SK-N-SH (cell line): Measurements from ENCODE around the gene ZNF182. TPM values are rescaled to one million over a fixed set of nuclear protein-coding genes. Genes with fewer than 3 reads are reported as not detected.
"Not testable (repeated sequence)": the region's sequence is repeated elsewhere in the genome, so short reads cannot be mapped to it uniquely, and the experiment has no call there.

Experiments used
- CTCF ChIA-PET: fragments of 300-600, 350-600 bp; formaldehyde crosslinking; extraction: SDS; loops from one replicate; lab custom pipeline; 2021; lab: Yijun Ruan, JAX
- POLR2A ChIA-PET: fragments of 350-600 bp; sonication (Branson Sonifier 250); formaldehyde crosslinking; extraction: SDS; loops from one replicate; lab custom pipeline; 2020; ENCODE audit warnings: antibody characterized with exemption, inconsistent platforms; lab: Yijun Ruan, JAX
- DNase-seq: peaks from one replicate; pipeline ENCODE4 v3.0.0; 2012
- H2AFZ ChIP-seq: fragments of 200-600 bp; sonication (generic); 2 replicates; pipeline ENCODE4 v1.8.1; 2016; ENCODE audit warnings: antibody characterized with exemption, mild to moderate bottlenecking, low read depth
- H3F3A ChIP-seq: fragments of 200-600 bp; sonication (generic); replicated peaks from 2 replicates; pipeline ENCODE3; 2016; ENCODE audit warnings: antibody characterized with exemption, mild to moderate bottlenecking; ENCODE audit not compliant: insufficient read depth
- H3K27ac ChIP-seq, 2 experiments: fragments of 200-500 bp in 1 of 2; fragments of 200-600 bp in 1 of 2; sonication (Bioruptor generic) in 1 of 2; sonication (generic), shearing (Covaris generic) in 1 of 2; 2 replicates each; pipeline versions ENCODE4 v1.5.1 to v1.6.1; 2014 to 2016; ENCODE audit warnings: low read depth in 2 of 2, inconsistent platforms in 1 of 2, low read length in 1 of 2, mild to moderate bottlenecking in 1 of 2, mixed read lengths in 1 of 2
- H3K27me3 ChIP-seq: fragments of 200-600 bp; sonication (generic), shearing (Covaris generic); 2 replicates; pipeline ENCODE4 v1.6.1; 2016; ENCODE audit warnings: mixed run types; ENCODE audit not compliant: insufficient read depth
- H3K36me3 ChIP-seq, 2 experiments: fragments of 200-500 bp in 1 of 2; fragments of 200-600 bp in 1 of 2; sonication (Bioruptor generic) in 1 of 2; sonication (generic) in 1 of 2; replicated peaks in 1 of 2; 2 replicates each; pipeline versions ENCODE3 to v1.5.1; 2014 to 2016; ENCODE audit warnings: low read length in 1 of 2, mild to moderate bottlenecking in 1 of 2; ENCODE audit not compliant: insufficient read depth in 2 of 2, control insufficient read depth in 1 of 2
- H3K4me1 ChIP-seq, 2 experiments: fragments of 200-500 bp in 1 of 2; fragments of 200-600 bp in 1 of 2; sonication (Bioruptor generic) in 1 of 2; sonication (generic), shearing (Covaris generic) in 1 of 2; 2 replicates each; pipeline versions ENCODE4 v1.5.1 to v1.6.1; 2014 to 2016; ENCODE audit warnings: low read depth in 1 of 2, low read length in 1 of 2, mixed run types in 1 of 2; ENCODE audit not compliant: insufficient read depth in 2 of 2, control insufficient read depth in 1 of 2
- H3K4me2 ChIP-seq: fragments of 200-600 bp; sonication (generic), shearing (Covaris generic); 2 replicates; pipeline ENCODE4 v1.6.1; 2017; ENCODE audit warnings: mixed run types
- H3K4me3 ChIP-seq, 2 experiments: fragments of 200-500 bp in 1 of 2; fragments of 200-600 bp in 1 of 2; sonication (Bioruptor generic) in 1 of 2; sonication (generic), shearing (Covaris generic) in 1 of 2; 2 replicates each; pipeline versions ENCODE4 v1.5.1 to v1.8.1; 2014 to 2016; ENCODE audit warnings: low read depth in 2 of 2, inconsistent platforms in 1 of 2, low read length in 1 of 2, mild to moderate bottlenecking in 1 of 2, mixed read lengths in 1 of 2, moderate library complexity in 1 of 2
- H3K79me2 ChIP-seq: fragments of 200-600 bp; sonication (generic); 2 replicates; pipeline ENCODE4 v1.8.1; 2017; ENCODE audit warnings: mild to moderate bottlenecking; ENCODE audit not compliant: insufficient read depth
- H3K9ac ChIP-seq: fragments of 200-600 bp; sonication (generic); 2 replicates; pipeline ENCODE4 v1.6.1; 2017; ENCODE audit warnings: mixed run types
- H3K9me2 ChIP-seq: fragments of 200-600 bp; sonication (generic); 2 replicates; pipeline ENCODE4 v1.6.1; 2017; ENCODE audit warnings: mixed run types
- H3K9me3 ChIP-seq: fragments of 200-600 bp; sonication (generic); 2 replicates; pipeline ENCODE4 v1.6.1; 2017; ENCODE audit warnings: mixed run types, mild to moderate bottlenecking, moderate library complexity
- H4K20me1 ChIP-seq: fragments of 200-600 bp; sonication (generic); 2 replicates; pipeline ENCODE4 v1.6.1; 2017; ENCODE audit warnings: mild to moderate bottlenecking, mixed run types; ENCODE audit not compliant: insufficient read depth
- FOXJ3 ChIP-seq: sonication (generic); formaldehyde crosslinking; IDR thresholded peaks from 2 replicates; pipeline ENCODE4 v1.5.1; 2020; ENCODE audit warnings: mild to moderate bottlenecking, missing genetic modification reagents
- PBX3 ChIP-seq: IDR thresholded peaks from 2 replicates; pipeline ENCODE4; 2012
- RAD21 ChIP-seq: IDR thresholded peaks from 2 replicates; pipeline ENCODE4 v1.6.1; 2012; ENCODE audit warnings: mild to moderate bottlenecking, low read length
- YY1 ChIP-seq: IDR thresholded peaks from 2 replicates; pipeline ENCODE4 v1.4.0; 2012; ENCODE audit warnings: low read depth, mild to moderate bottlenecking
- WGBS: methylation state at CpG from one replicate; pipeline ENCODE4 v1.1.6; 2017; ENCODE audit warnings: low lambda C conversion rate; 5-methylcytosine and 5-hydroxymethylcytosine counted together
- polyA plus RNA-seq, 3 experiments: library from polyadenylated mRNA; depleted of rRNA; stranded (reverse); fragments of >200 nt; gene quantifications; 2 replicates each; pipeline ENCODE4 v1.2.3, GENCODE V29; 2012
- TF ChIP-seq, protein P1 (sequence below): fragments of 150-350 bp; IDR thresholded peaks from 2 replicates; pipeline ENCODE4 v1.6.1; 2017; ENCODE audit warnings: antibody characterized with exemption, low read length, low read depth, borderline replicate concordance

The ZNF182 gene
- polyA plus RNA-seq, 1 of the 3 experiments (the other 2 are of a cell fraction), result 2.1 TPM

- TF ChIP-seq FOXJ3 (CRISPR knock-in tag) (no peak), PBX3 (no peak), YY1 (peak; percentile 99), RAD21 (no peak; the same call in 1 of the 2 replicates)
- TF ChIP-seq, protein P1, sequence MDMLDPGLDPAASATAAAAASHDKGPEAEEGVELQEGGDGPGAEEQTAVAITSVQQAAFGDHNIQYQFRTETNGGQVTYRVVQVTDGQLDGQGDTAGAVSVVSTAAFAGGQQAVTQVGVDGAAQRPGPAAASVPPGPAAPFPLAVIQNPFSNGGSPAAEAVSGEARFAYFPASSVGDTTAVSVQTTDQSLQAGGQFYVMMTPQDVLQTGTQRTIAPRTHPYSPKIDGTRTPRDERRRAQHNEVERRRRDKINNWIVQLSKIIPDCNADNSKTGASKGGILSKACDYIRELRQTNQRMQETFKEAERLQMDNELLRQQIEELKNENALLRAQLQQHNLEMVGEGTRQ, result no peak
Observed at GRCh38 chrX:48021026-48021900, 17.5 kb upstream of the ZNF182 start (continued).

GRCh38 chrX:48020472-48020871 is 16.7 kb upstream of the ZNF182 start:
- H3K9me3 ChIP-seq, H3K9me2 ChIP-seq, H3F3A ChIP-seq, H3K36me3 ChIP-seq, H3K79me2 ChIP-seq, DNase-seq, H4K20me1 ChIP-seq, H3K27me3 ChIP-seq, H3K4me1 ChIP-seq, POLR2A ChIA-PET, H3K9ac ChIP-seq: not testable (repeated sequence)
- Histone ChIP-seq H3K4me3 (peak overlapping the region; percentile 57 to 74; a peak in 1 of 4 replicates), H3K27ac (0 out of 4 replicates have a peak overlapping the region, but pooled peaks of 1 of the 2 experiments have one; percentile 77), H3K4me2 (peak overlapping the region; percentile 79), H2AFZ (peak overlapping the region; percentile 90)
- 63% methylated on average over 11 of the region's 11 CpGs for WGBS
- CTCF ChIA-PET, result interaction anchor here (0.9 to 1.0 kb wide), 2 partner anchors 9 to 497 kb away, joined by 3 to 4 read pairs; no protein-coding TSS in a partner anchor

DNA sequence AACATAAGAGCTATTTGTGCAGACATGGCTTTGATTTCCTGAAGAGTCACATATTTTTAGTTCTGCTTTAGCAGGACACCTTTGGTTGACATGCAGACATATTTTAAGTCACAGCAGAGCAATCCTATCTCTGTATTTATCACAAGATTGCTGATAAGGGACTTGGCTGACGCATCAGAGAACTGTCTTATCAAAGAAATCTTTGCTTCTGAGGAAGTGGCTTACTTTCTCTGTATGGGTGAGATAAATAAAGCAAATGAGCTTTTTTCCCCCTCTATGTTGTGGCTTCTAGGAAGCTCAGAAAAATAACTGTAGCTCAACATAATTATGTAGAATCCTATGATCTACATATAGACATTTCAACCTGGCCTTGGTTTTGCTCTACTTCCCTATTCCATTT is 16.1 kb upstream of the ZNF182 start:
- H3K27me3 ChIP-seq, H3K36me3 ChIP-seq, H3K4me1 ChIP-seq, H3K27ac ChIP-seq, H4K20me1 ChIP-seq, H3K9me3 ChIP-seq, CTCF ChIA-PET, H3K9ac ChIP-seq, H2AFZ ChIP-seq, POLR2A ChIA-PET, H3K4me3 ChIP-seq, DNase-seq, H3F3A ChIP-seq, H3K79me2 ChIP-seq, H3K9me2 ChIP-seq, H3K4me2 ChIP-seq: not testable (repeated sequence)
- no CpG with 5 or more reads among the region's 1 CpG for whole genome bisulfite sequencing

DNA sequence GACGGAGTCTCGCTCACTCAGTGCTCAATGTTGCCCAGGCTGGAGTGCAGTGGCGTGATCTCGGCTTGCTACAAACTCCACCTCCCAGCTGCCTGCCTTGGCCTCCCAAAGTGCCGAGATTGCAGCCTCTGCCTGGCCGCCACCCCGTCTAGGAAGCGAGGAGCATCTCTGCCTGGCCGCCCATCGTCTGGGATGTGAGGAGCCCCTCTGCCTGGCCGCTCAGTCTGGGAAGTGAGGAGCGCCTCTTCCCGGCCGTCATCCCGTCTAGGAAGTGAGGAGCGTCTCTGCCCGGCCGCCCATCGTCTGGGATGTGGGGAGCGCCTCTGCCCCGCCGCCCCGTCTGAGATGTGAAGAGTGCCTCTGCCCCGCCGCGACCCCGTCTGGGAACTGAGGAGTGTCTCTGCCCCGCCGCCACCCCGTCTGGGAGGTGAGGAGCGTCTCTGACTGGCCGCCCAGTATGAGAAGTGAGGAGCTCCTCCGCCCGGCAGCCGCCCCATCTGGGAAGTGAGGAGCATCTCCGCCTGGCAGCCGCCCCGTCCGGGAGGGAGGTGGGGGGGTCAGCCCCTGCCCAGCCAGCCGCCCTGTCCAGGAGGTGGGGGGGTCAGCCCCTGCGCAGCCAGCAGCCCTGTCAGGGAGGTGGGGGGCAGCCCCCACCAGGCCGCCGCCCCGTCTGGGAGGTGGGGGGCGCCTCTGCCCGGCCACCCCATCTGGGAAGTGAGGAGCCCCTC is 13.0 kb upstream of the ZNF182 start:
- H3K27ac ChIP-seq, POLR2A ChIA-PET: not testable (repeated sequence)

DNA sequence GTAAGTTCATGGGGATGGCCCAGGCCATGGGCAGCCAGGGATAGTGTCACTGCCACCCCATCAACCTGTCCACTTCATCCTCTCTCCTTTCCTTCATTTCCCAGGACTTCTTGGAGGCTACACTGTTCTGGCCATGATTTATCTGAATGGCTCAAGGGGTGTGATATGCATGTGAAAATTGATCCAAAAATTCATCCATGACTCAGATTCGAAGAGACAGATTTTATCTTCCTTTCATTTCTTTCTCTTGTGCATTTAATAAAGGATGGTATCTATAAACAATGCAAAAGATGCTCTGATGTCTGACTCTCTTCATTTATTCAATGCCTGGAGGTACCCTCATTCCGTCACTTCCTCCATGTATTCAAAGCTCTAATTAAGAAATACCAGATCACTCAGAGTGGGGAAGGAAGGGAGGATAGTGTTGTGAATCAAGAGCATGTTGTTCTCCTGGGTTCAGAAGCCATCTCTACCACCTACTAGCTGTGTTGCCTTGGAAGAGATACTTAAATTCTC is 5.7 kb upstream of the ZNF182 start:
- H3K9me3 ChIP-seq, H3K27ac ChIP-seq, H3K4me1 ChIP-seq, DNase-seq, H3K4me3 ChIP-seq, H3K79me2 ChIP-seq, H3K36me3 ChIP-seq, CTCF ChIA-PET, POLR2A ChIA-PET, H4K20me1 ChIP-seq, H3F3A ChIP-seq, H3K4me2 ChIP-seq, H3K9ac ChIP-seq, H2AFZ ChIP-seq, H3K27me3 ChIP-seq, H3K9me2 ChIP-seq: not testable (repeated sequence)
- WGBS, result no CpG with 5 or more reads among the region's 2 CpGs

More for the DNA sequence above, 13.0 kb upstream of the ZNF182 start:
- H3K4me1 ChIP-seq, H3K9ac ChIP-seq, H3K79me2 ChIP-seq, H4K20me1 ChIP-seq, H3F3A ChIP-seq, CTCF ChIA-PET, H3K36me3 ChIP-seq, H3K27me3 ChIP-seq, H3K9me2 ChIP-seq, H3K4me2 ChIP-seq, H3K4me3 ChIP-seq, H3K9me3 ChIP-seq, H2AFZ ChIP-seq, DNase-seq: not testable (repeated sequence)
- WGBS, result 80% methylated on average over 1 of the region's 46 CpGs
